Activated effector memory CD4-positive, alpha-beta T cell treated with Interleukin-2 at 50 U/mL for 16 hours (primary cell): ENCODE measurements around the gene PAN3.

Experiments
- DNase-seq: peaks from one replicate; pipeline ENCODE4 v3.0.0-alpha.2; 2020

The PAN3 gene

GRCh38 chr13:28340272-28340793 is 202.0 kb downstream of the PAN3 start:
- no peak for DNase-seq

GRCh38 chr13:28342251-28342650 is 203.9 kb downstream of the PAN3 start:
- no peak for DNase-seq

GRCh38 chr13:28344163-28344562 is 205.8 kb downstream of the PAN3 start:
- no peak for DNase-seq
